Prostate gland (tissue), 2 donors: ENCODE results near the gene AFF3. TPM values are rescaled to one million over a fixed set of nuclear protein-coding genes. Genes with fewer than 3 reads are reported as not detected.

Experiments
- DNase-seq: peaks from one replicate; pipeline ENCODE4 v3.0.0-alpha.2; 2019; ENCODE audit warnings: low spot score
- H3K27ac ChIP-seq, 2 donors: fragments of 200-600 bp; sonication (generic); 2 replicates each; pipeline ENCODE4 v1.5.1; 2017 to 2019
- H3K27me3 ChIP-seq: fragments of 200-600 bp; sonication (generic); replicated peaks from 2 replicates; pipeline ENCODE4 v1.5.1; 2019; ENCODE audit not compliant: insufficient read depth
- H3K36me3 ChIP-seq, 2 donors: fragments of 200-600 bp; sonication (generic); 1 replicate in 1 of 2; 2 replicates in 1 of 2; pipeline versions ENCODE4 v1.5.1 to v1.8.1; 2017 to 2019
- H3K4me1 ChIP-seq: fragments of 200-600 bp; sonication (generic); replicated peaks from 2 replicates; pipeline ENCODE4 v1.5.1; 2019
- H3K4me3 ChIP-seq, 2 donors: fragments of 200-600 bp; sonication (generic); 2 replicates each; pipeline ENCODE4 v1.5.1; 2017 to 2019
- H3K9me3 ChIP-seq: fragments of 200-600 bp; sonication (generic); 2 replicates; pipeline ENCODE4 v1.5.1; 2017
- CTCF ChIP-seq, 4 experiments: fragments of 200-600 bp in 2 of 4; fragments of 450-650 bp in 2 of 4; sonication (generic) in 2 of 4; IDR thresholded peaks; 1 replicate in 3 of 4; 2 replicates in 1 of 4; pipeline ENCODE4 v1.5.1; 2016 to 2019; ENCODE audit warnings: antibody characterized with exemption in 4 of 4, mild to moderate bottlenecking in 2 of 4, moderate library complexity in 2 of 4
- POLR2A ChIP-seq: fragments of 450-650 bp; IDR thresholded peaks from one replicate; pipeline ENCODE4 v1.6.1; 2016; ENCODE audit warnings: antibody characterized with exemption, mild to moderate bottlenecking
- POLR2AphosphoS5 ChIP-seq: sonication (generic); formaldehyde crosslinking; IDR thresholded peaks from one replicate; pipeline ENCODE4 v1.6.1; 2017; ENCODE audit warnings: antibody characterized with exemption
- WGBS: methylation state at CpG from one replicate; pipeline ENCODE4 v1.1.5; 2018; 5-methylcytosine and 5-hydroxymethylcytosine counted together
- intact Hi-C: fragments of 100-400 bp; cut with DNase I; formaldehyde crosslinking; loops from one replicate; pipeline ENCODE4 v1.14.2; 2022
- total RNA-seq, 2 donors: library from RNA; depleted of rRNA; stranded (reverse); fragments of >200 nt; gene quantifications; one replicate each; pipeline ENCODE4 v1.1.0, GENCODE V29; 2016

The AFF3 gene
- total RNA-seq, 2 donors from 2014 or later: 74.4 to 113 TPM

GRCh38 chr2:99974682-99975375 is 167.6 kb downstream of the AFF3 start:
- Histone ChIP-seq H3K9me3 (no peaks in the 10 kb centered on the region), H3K4me3 (no peak overlapping the region), H3K27ac (no peak overlapping the region), H3K27me3 (no peaks in the 10 kb centered on the region), H3K36me3 (no peaks in the 10 kb centered on the region), H3K4me1 (peaks cover 8% of the 10 kb centered on the region)
- no peak for DNase-seq
- TF ChIP-seq CTCF (IDR thresholded peaks at IDR 0.05): no peak
- TF ChIP-seq POLR2A: no peak
- no peak for TF ChIP-seq POLR2AphosphoS5
- 85% methylated on average over 3 of the region's 3 CpGs for WGBS
- intact Hi-C loops: no loop called here

- intact Hi-C loops: no loop called here
- H3K36me3 ChIP-seq: no peaks in the 10 kb centered on the region
- H3K27me3 ChIP-seq: no peaks in the 10 kb centered on the region
- DNase-seq: no peak
- no peak overlapping the region for H3K27ac ChIP-seq
- WGBS: 79% methylated on average over 6 of the region's 6 CpGs
- peaks cover 8% of the 10 kb centered on the region for H3K4me1 ChIP-seq
- H3K4me3 ChIP-seq: no peak overlapping the region
- no peaks in the 10 kb centered on the region for H3K9me3 ChIP-seq
- TF ChIP-seq CTCF (IDR thresholded peaks at IDR 0.05) (no peak), POLR2A (no peak), POLR2AphosphoS5 (no peak)
These were observed 168.1 kb downstream of the AFF3 start for GRCh38 chr2:99974275-99974674.

- no peak for TF ChIP-seq POLR2AphosphoS5
- TF ChIP-seq POLR2A: no peak
- no peak for TF ChIP-seq CTCF (IDR thresholded peaks at IDR 0.05)
- no peak overlapping the region for H3K27ac ChIP-seq
- H3K4me1 ChIP-seq: peaks cover 8% of the 10 kb centered on the region
- no peaks in the 10 kb centered on the region for H3K9me3 ChIP-seq
- WGBS: 70% methylated on average over 3 of the region's 3 CpGs
- H3K4me3 ChIP-seq: no peak overlapping the region
- no peak for DNase-seq
- H3K27me3 ChIP-seq: no peaks in the 10 kb centered on the region
- no peaks in the 10 kb centered on the region for H3K36me3 ChIP-seq
- intact Hi-C loops: no loop called here
These were observed 171.0 kb downstream of the AFF3 start for GRCh38 chr2:99971326-99971900.

GRCh38 chr2:99970292-99970868 is 172.0 kb downstream of the AFF3 start:
- Histone ChIP-seq H3K4me1 (peaks cover 8% of the 10 kb centered on the region), H3K4me3 (no peak overlapping the region), H3K36me3 (no peaks in the 10 kb centered on the region), H3K27ac (no peak overlapping the region), H3K9me3 (no peaks in the 10 kb centered on the region), H3K27me3 (no peaks in the 10 kb centered on the region)
- no peak for DNase-seq
- TF ChIP-seq POLR2AphosphoS5 (peak; percentile 48), POLR2A (no peak)
- intact Hi-C loops: no loop called here
- WGBS: 52% methylated on average over 12 of the region's 12 CpGs

- no peak overlapping the region for H3K4me3 ChIP-seq
- no peaks in the 10 kb centered on the region for H3K4me1 ChIP-seq
- no peaks in the 10 kb centered on the region for H3K27me3 ChIP-seq
- H3K36me3 ChIP-seq: no peaks in the 10 kb centered on the region
- H3K9me3 ChIP-seq: no peaks in the 10 kb centered on the region
- no peak for DNase-seq
- H3K27ac ChIP-seq: no peak overlapping the region
- TF ChIP-seq CTCF (IDR thresholded peaks at IDR 0.05) (no peak), POLR2A (no peak), POLR2AphosphoS5 (no peak)
- whole genome bisulfite sequencing: 89% methylated on average over 9 of the region's 9 CpGs
- intact Hi-C loops: no loop called here
These were observed 181.0 kb downstream of the AFF3 start for GRCh38 chr2:99961196-99961913.
